ENCODE data around the gene ALOX5. TPM values are rescaled to one million over a fixed set of nuclear protein-coding genes. Genes with fewer than 3 reads are reported as not detected.

The ALOX5 gene
- total and polyA plus RNA-seq, 3 experiments from 2014 or later = 0.77 to 3.0 (median 0.93) TPM

DNA sequence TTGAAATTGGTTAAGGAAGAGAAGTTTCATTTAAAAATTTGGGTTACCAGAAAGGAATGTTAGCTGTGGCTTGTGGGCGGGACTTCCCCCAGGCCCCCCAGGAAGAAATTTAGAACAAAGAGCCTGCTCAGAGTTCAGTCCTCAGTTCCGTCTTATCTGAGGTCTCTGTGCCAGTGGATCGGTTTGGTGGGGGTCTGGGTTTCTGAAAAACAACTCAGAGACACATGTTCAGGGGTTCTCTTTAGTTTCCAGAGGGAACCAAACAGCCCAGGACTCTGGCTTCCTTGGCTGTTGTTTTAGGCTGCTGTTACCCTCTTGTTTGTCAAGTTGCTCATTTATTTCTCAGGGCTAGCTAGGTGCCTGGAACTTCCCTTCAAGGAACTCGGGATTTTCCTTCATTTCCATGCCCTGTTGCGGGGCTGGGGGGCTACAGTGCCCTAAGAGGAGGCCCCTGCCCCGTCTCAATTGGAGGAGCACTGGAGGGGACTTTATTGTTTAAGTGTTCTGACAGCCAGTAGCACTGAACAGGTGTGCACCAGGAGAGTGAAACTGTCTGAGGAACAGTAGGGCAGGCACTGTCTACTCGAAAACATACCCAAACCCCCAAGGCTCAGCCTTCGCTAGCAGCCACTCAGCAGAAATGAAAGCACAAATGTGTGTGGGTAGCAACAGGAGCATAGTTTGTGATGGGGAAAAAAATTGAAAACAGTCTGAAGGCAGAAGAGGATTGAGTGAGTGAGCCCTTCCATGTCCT lies 59.9 kb downstream of the ALOX5 start:
- Histone ChIP-seq H3K27me3 (ENCODE audit: insufficient read depth, low read length, poor library complexity, severe bottlenecking) (no peaks in the 10 kb centered on the region), H3K4me1 (ENCODE audit: insufficient read depth, low read length) (peaks cover 25% of the 10 kb centered on the region), H3K4me3 (ENCODE audit: low read length) (no peak overlapping the region), H3K27ac (ENCODE audit: low read depth, low read length) (peak overlapping the region; percentile 17), H3K9me3 (ENCODE audit: low read length) (no peaks in the 10 kb centered on the region), H3K36me3 (ENCODE audit: insufficient read depth, low read length) (no peaks in the 10 kb centered on the region)
- CTCF ChIA-PET = no interaction called here
- Mint-ChIP-seq H3K27me3 (peaks cover 0 to 11% of the 10 kb centered on the region in 2 donors), H3K9me3 (no peaks in the 10 kb centered on the region), H3K27ac (peak overlapping the region in 5 of 8 donors; percentile 28 to 83 (median 43)), H3K36me3 (peaks cover 0 to 2% (median 0%) of the 10 kb centered on the region in 3 donors), H3K4me1 (peaks cover 10 to 24% (median 24%) of the 10 kb centered on the region in 3 donors), H3K4me3 (peak overlapping the region in 1 of 7 donors; percentile 43)
- DNase-seq = peak in 1 of 5 donors; percentile 33
- POLR2A ChIA-PET = no interaction called here

DNA sequence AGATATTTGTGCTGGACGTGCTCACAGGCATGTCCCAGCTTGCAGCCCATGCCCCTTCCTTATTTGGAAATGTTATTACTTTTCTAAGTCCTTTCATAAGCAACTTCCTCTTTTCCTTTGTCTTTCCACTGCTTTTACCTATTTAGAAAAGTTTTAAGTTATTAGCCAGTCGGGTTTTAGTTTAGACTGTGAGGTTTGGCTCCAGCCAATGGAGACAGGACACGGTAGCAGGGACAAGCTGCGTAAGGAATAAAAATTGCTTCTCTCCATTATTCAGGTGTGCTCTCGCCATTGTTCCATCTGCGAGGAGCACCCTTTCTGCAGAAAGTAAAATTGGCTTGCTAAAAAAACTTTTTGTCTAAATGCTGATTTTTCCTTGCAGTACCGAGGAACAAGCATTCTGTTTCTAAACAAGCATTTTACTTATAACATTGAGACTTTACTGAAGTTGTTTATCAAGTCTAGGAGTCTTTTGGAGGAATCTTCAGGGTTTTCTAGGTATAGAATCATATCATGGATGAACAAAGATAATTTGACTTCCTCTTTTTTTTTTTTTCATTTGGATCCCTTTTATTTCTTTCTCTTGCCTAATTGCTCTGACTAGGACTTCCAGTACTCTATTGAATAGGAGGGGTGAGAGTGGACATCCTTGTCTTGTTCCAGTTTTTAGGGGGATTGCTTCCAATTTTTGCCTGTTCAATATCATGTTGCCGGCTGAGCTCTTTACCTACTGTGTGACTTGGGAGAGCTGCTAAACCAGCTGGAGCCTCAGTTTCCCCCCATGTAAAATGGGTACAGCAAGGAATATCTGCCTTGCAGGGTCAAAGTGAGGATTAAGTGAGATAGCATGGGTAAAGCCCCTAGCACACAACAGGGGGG lies 63.8 kb downstream of the ALOX5 start:
- Histone ChIP-seq H3K4me1 (ENCODE audit: insufficient read depth, low read length) (peaks cover 24% of the 10 kb centered on the region), H3K9me3 (ENCODE audit: low read length) (no peaks in the 10 kb centered on the region), H3K4me3 (ENCODE audit: low read length) (no peak overlapping the region), H3K27me3 (ENCODE audit: insufficient read depth, low read length, poor library complexity, severe bottlenecking) (no peaks in the 10 kb centered on the region), H3K27ac (ENCODE audit: low read depth, low read length) (peak overlapping the region; percentile 74), H3K36me3 (ENCODE audit: insufficient read depth, low read length) (no peaks in the 10 kb centered on the region)
- no peak overlapping the region for H3K4me3 Mint-ChIP-seq
- H3K27ac Mint-ChIP-seq = no peak overlapping the region
- ChIA-PET CTCF (no interaction called here), POLR2A (no interaction called here)
- no peak for DNase-seq
- H3K4me1 Mint-ChIP-seq = peaks cover 8 to 21% (median 19%) of the 10 kb centered on the region in 3 donors
- H3K36me3 Mint-ChIP-seq = peaks cover 0 to 2% (median 0%) of the 10 kb centered on the region in 3 donors
- H3K27me3 Mint-ChIP-seq = peaks cover 5 to 19% of the 10 kb centered on the region in 2 donors
- no peaks in the 10 kb centered on the region for H3K9me3 Mint-ChIP-seq

DNA sequence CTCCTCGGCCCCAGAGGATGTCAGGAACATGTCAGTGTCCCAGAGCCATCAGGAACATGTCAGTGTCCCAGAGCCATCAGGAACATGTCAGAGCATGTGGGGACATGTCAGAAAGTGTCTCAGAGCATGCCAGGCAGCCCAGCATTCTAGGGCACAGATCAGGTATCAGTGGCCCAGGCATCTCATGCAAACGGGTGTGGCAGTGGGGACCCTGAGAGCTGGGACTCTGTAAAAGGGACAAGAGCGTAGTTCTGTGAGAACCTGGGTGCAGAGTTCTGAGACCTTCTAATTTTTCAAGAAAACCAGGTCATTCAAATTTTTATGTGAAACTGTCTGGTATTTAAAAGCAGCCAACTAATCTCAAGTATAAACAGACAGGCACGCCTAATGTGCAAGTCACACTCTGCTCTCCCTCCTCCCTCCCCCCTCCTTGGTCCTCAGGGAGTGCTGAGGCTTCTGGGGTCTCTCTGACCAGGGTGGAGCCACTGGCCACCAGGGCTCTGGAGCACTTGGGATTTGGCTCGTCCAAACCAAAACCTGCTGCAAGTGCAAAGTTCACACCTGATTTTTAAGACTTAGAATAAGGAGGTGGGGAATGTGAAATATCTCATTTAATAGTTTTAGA lies 64.6 kb downstream of the ALOX5 start:
- H3K4me1 Mint-ChIP-seq = peaks cover 3 to 13% (median 11%) of the 10 kb centered on the region in 3 donors
- peak overlapping the region; percentile 74 for H3K27ac ChIP-seq (ENCODE audit: low read depth, low read length)
- POLR2A ChIA-PET = no interaction called here
- H3K27ac Mint-ChIP-seq = no peak overlapping the region
- H3K4me3 ChIP-seq (ENCODE audit: low read length) = no peak overlapping the region
- H3K36me3 Mint-ChIP-seq = peaks cover 0 to 2% (median 0%) of the 10 kb centered on the region in 3 donors
- H3K4me3 Mint-ChIP-seq = no peak overlapping the region
- peaks cover 16% of the 10 kb centered on the region for H3K4me1 ChIP-seq (ENCODE audit: insufficient read depth, low read length)
- CTCF ChIA-PET = no interaction called here
- no peaks in the 10 kb centered on the region for H3K9me3 ChIP-seq (ENCODE audit: low read length)
- no peak for DNase-seq
- no peaks in the 10 kb centered on the region for H3K36me3 ChIP-seq (ENCODE audit: insufficient read depth, low read length)
- H3K9me3 Mint-ChIP-seq = no peaks in the 10 kb centered on the region
- H3K27me3 Mint-ChIP-seq = peaks cover 5 to 19% of the 10 kb centered on the region in 2 donors
- H3K27me3 ChIP-seq (ENCODE audit: insufficient read depth, low read length, poor library complexity, severe bottlenecking) = no peaks in the 10 kb centered on the region

DNA sequence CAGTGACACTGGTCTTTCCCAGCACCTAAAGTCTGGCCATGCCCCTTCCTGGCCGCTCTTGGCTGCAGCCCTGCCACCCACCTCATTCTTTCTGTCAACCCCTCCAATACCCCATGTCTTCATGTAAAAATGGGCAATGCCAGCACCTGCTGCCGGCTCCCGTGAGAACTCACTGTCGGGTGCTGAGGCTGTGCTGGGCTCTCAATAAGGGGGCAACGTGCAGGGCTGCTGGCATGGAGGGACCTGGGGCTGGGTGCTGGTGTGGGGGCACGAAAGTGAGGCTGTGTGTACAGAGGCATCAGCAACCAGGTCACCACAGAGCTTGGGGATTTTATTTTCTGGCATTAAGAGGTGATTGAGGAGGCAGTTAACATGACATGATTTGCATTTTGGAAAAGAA lies 65.3 kb downstream of the ALOX5 start:
- Histone ChIP-seq H3K27me3 (ENCODE audit: insufficient read depth, low read length, poor library complexity, severe bottlenecking) (no peaks in the 10 kb centered on the region), H3K4me1 (ENCODE audit: insufficient read depth, low read length) (peaks cover 8% of the 10 kb centered on the region), H3K9me3 (ENCODE audit: low read length) (no peaks in the 10 kb centered on the region), H3K4me3 (ENCODE audit: low read length) (no peak overlapping the region), H3K36me3 (ENCODE audit: insufficient read depth, low read length) (no peaks in the 10 kb centered on the region), H3K27ac (ENCODE audit: low read depth, low read length) (peak overlapping the region; percentile 7)
- DNase-seq = no peak
- H3K36me3 Mint-ChIP-seq = peaks cover 0 to 2% (median 0%) of the 10 kb centered on the region in 3 donors
- H3K27me3 Mint-ChIP-seq = peaks cover 5 to 19% of the 10 kb centered on the region in 2 donors
- H3K27ac Mint-ChIP-seq = peak overlapping the region in 1 of 8 donors; percentile 90
- no peak overlapping the region for H3K4me3 Mint-ChIP-seq
- peaks cover 0 to 5% (median 3%) of the 10 kb centered on the region in 3 donors for H3K4me1 Mint-ChIP-seq
- POLR2A ChIA-PET = no interaction called here
- CTCF ChIA-PET = no interaction called here
- H3K9me3 Mint-ChIP-seq = no peaks in the 10 kb centered on the region

DNA sequence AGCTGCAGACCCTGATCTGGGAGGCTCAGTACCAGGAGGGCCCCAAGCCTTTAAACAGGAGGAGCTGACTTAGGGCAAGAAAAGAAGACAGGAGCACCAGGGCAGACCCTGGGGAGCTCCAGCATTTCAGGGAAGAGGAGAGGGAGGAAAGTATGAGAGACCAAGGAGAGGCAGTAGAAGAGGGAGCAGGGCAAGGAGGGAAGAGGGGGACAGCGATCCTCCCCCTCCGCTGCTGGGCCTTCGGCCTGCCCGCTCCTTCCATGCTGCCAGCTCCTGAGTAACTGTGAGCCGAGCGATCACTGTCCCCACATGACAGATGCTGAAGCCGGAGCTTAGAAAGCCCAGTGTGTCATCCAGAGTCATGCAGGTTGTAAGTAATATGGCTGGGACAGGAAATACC lies 65.9 kb downstream of the ALOX5 start:
- CTCF ChIA-PET = no interaction called here

DNA sequence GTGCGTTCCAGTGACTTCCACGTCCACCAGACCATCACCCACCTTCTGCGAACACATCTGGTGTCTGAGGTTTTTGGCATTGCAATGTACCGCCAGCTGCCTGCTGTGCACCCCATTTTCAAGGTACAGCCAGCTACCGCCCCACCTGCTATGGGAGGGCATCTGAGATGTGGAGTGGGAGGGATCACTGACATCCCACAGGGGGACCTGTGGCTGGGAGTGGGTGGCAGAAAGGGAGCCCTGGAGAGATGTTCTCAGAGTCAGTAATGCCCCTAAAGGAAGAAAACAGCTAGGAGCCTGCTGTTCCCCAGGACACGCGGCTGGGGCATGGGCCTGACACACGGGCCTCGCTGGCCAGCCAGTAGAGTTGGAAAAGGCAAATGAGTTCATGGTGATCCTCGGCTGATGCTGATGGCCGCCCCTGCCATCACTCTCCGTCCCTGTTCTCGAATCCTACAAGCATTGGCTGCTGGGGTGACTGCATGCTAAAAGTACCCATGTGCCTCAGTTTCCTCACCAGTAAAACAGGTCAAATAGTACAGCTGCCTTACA lies 66.6 kb downstream of the ALOX5 start:
- Histone ChIP-seq H3K27me3 (ENCODE audit: insufficient read depth, low read length, poor library complexity, severe bottlenecking) (no peaks in the 10 kb centered on the region), H3K36me3 (ENCODE audit: insufficient read depth, low read length) (no peaks in the 10 kb centered on the region), H3K9me3 (ENCODE audit: low read length) (no peaks in the 10 kb centered on the region), H3K4me3 (ENCODE audit: low read length) (no peak overlapping the region), H3K4me1 (ENCODE audit: insufficient read depth, low read length) (peaks cover 7% of the 10 kb centered on the region), H3K27ac (ENCODE audit: low read depth, low read length) (no peak overlapping the region)
- no peak for DNase-seq
- no peak overlapping the region for H3K4me3 Mint-ChIP-seq
- POLR2A ChIA-PET = no interaction called here
- peaks cover 5 to 19% of the 10 kb centered on the region in 2 donors for H3K27me3 Mint-ChIP-seq
- no peaks in the 10 kb centered on the region for H3K4me1 Mint-ChIP-seq
- no peaks in the 10 kb centered on the region for H3K36me3 Mint-ChIP-seq
- peak overlapping the region in 2 of 8 donors; percentile 50 to 66 for H3K27ac Mint-ChIP-seq
- CTCF ChIA-PET = interaction anchor here (0.7 kb wide), 1 partner anchor 24 kb away, joined by 3 read pairs; no protein-coding TSS in a partner anchor
- no peaks in the 10 kb centered on the region for H3K9me3 Mint-ChIP-seq

More for the DNA sequence above, 65.9 kb downstream of the ALOX5 start:
- POLR2A ChIA-PET = no interaction called here
- Mint-ChIP-seq H3K4me1 (peaks cover 0 to under 1% (median 0%) of the 10 kb centered on the region in 3 donors), H3K9me3 (no peaks in the 10 kb centered on the region), H3K36me3 (no peaks in the 10 kb centered on the region), H3K4me3 (no peak overlapping the region), H3K27me3 (peaks cover 5 to 19% of the 10 kb centered on the region in 2 donors), H3K27ac (peak overlapping the region in 1 of 8 donors; percentile 71)
- Histone ChIP-seq H3K27me3 (ENCODE audit: insufficient read depth, low read length, poor library complexity, severe bottlenecking) (no peaks in the 10 kb centered on the region), H3K36me3 (ENCODE audit: insufficient read depth, low read length) (no peaks in the 10 kb centered on the region), H3K9me3 (ENCODE audit: low read length) (no peaks in the 10 kb centered on the region), H3K27ac (ENCODE audit: low read depth, low read length) (peak overlapping the region; percentile 7), H3K4me1 (ENCODE audit: insufficient read depth, low read length) (peaks cover 7% of the 10 kb centered on the region), H3K4me3 (ENCODE audit: low read length) (no peak overlapping the region)
- DNase-seq = no peak

DNA sequence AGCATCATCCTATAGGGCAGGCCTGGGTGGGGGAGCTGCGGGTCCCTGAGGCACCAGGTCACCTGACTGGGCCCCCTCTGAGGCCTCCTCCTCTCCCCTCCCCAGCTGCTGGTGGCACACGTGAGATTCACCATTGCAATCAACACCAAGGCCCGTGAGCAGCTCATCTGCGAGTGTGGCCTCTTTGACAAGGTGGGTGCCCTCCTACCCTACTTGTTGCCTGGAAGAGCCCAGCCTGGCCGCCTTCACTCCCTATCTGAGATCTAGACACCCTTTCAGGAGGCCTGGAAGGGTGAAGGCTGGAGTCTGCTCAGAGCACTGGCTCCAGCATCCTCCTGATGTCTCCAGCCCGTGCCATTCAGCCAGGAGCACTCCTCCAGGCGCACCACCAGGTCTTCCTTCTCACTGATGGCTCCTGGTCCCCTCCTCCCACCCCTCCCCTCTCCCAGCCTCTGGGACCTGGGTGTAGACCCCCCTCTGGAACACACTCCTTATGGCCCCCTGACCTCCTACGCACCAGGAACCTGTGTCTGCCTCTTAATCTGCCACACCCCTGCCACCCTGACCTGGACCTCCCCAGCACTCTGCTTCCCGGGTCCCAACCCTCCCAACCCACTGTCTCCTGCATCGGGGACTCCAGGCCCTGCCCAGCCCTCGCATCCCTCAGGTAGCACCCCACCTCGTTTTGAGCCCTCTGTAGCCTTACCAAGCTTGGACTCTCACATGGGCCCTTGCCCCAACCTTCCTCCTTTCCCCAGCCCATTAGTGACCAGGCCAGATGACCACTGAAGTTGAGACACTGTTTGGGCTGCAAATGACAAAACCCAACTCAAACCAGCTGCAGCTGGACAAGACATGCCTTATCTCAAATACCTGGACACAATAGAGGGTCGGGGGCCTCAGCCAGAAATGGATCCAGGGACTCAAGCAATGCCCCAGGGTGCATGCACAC lies 67.5 kb downstream of the ALOX5 start:
- DNase-seq = no peak
- POLR2A ChIA-PET = no interaction called here

More for the DNA sequence above, 67.5 kb downstream of the ALOX5 start:
- no peak overlapping the region for H3K4me3 Mint-ChIP-seq
- H3K27ac ChIP-seq (ENCODE audit: low read depth, low read length) = no peak overlapping the region
- H3K4me1 Mint-ChIP-seq = no peaks in the 10 kb centered on the region
- H3K9me3 ChIP-seq (ENCODE audit: low read length) = no peaks in the 10 kb centered on the region
- H3K9me3 Mint-ChIP-seq = no peaks in the 10 kb centered on the region
- no peaks in the 10 kb centered on the region for H3K36me3 Mint-ChIP-seq
- H3K36me3 ChIP-seq (ENCODE audit: insufficient read depth, low read length) = no peaks in the 10 kb centered on the region
- no peak overlapping the region for H3K4me3 ChIP-seq (ENCODE audit: low read length)
- no peak overlapping the region for H3K27ac Mint-ChIP-seq
- H3K4me1 ChIP-seq (ENCODE audit: insufficient read depth, low read length) = peaks cover 7% of the 10 kb centered on the region
- H3K27me3 Mint-ChIP-seq = peaks cover 5 to 19% of the 10 kb centered on the region in 2 donors
- CTCF ChIA-PET = no interaction called here
- H3K27me3 ChIP-seq (ENCODE audit: insufficient read depth, low read length, poor library complexity, severe bottlenecking) = no peaks in the 10 kb centered on the region
